ENCODE measurements around the gene MGAT1. TPM values are rescaled to one million over a fixed set of nuclear protein-coding genes. Genes with fewer than 3 reads are reported as not detected.

The MGAT1 gene
- total RNA-seq, 2 experiments from 2014 or later, result 161 to 171 TPM

GRCh38 chr5:180820788-180821321, 18.2 kb upstream of the MGAT1 start:
- DNase-seq, result no peak

GRCh38 chr5:180818677-180819341, 16.2 kb upstream of the MGAT1 start:
- H3K27ac Mint-ChIP-seq, result no peak overlapping the region
- ChIA-PET POLR2A (interaction anchor here (1.2 to 3.5 kb wide), 3 partner anchors 8 to 12 kb away, joined by 3 to 33 read pairs (median 5); no protein-coding TSS in a partner anchor), CTCF (interaction anchor here (0.9 to 3.1 kb wide), 3 partner anchors 12 to 21 kb away, joined by 3 to 19 read pairs (median 3); no protein-coding TSS in a partner anchor)
- no peak for TF ChIP-seq CTCF (IDR thresholded peaks at IDR 0.05)
- ATAC-seq (no peak), DNase-seq (no peak)
- peaks cover 42% of the 10 kb centered on the region for H3K4me1 Mint-ChIP-seq (ENCODE audit: low read depth)
- H3K36me3 Mint-ChIP-seq (ENCODE audit: low read depth), result no peaks in the 10 kb centered on the region
- intact Hi-C loops (cut with micrococcal nuclease), result no loop called here
- H3K4me3 Mint-ChIP-seq, result no peak overlapping the region
- no peaks in the 10 kb centered on the region for H3K9me3 Mint-ChIP-seq
- no peaks in the 10 kb centered on the region for H3K27me3 Mint-ChIP-seq

More at GRCh38 chr5:180820788-180821321, 18.2 kb upstream of the MGAT1 start:
- peaks cover 34% of the 10 kb centered on the region for H3K4me1 Mint-ChIP-seq (ENCODE audit: low read depth)
- ATAC-seq, result no peak
- H3K27ac Mint-ChIP-seq, result no peak overlapping the region
- ChIA-PET CTCF (interaction anchor here (0.7 kb wide), 1 partner anchor 18 kb away, joined by 3 read pairs; no protein-coding TSS in a partner anchor), POLR2A (interaction anchor here (1.0 kb wide), 1 partner anchor 11 kb away, joined by 5 read pairs; no protein-coding TSS in a partner anchor)
- H3K27me3 Mint-ChIP-seq, result no peaks in the 10 kb centered on the region
- H3K9me3 Mint-ChIP-seq, result no peaks in the 10 kb centered on the region
- no peak for TF ChIP-seq CTCF (IDR thresholded peaks at IDR 0.05)
- intact Hi-C loops (cut with micrococcal nuclease), result no loop called here
- no peaks in the 10 kb centered on the region for H3K36me3 Mint-ChIP-seq (ENCODE audit: low read depth)
- H3K4me3 Mint-ChIP-seq, result no peak overlapping the region

GRCh38 chr5:180817893-180818674, 15.5 kb upstream of the MGAT1 start:
- H3K27ac Mint-ChIP-seq, result no peak overlapping the region
- no peaks in the 10 kb centered on the region for H3K36me3 Mint-ChIP-seq (ENCODE audit: low read depth)
- no peak for TF ChIP-seq CTCF (IDR thresholded peaks at IDR 0.05)
- ChIA-PET POLR2A (interaction anchor here (1.0 to 3.5 kb wide), 4 partner anchors 9 to 13 kb away, joined by 3 to 33 read pairs (median 4); no protein-coding TSS in a partner anchor), CTCF (interaction anchor here (0.9 to 3.1 kb wide), 3 partner anchors 12 to 22 kb away, joined by 3 to 19 read pairs (median 3); no protein-coding TSS in a partner anchor)
- peaks cover 49% of the 10 kb centered on the region for H3K4me1 Mint-ChIP-seq (ENCODE audit: low read depth)
- H3K4me3 Mint-ChIP-seq, result no peak overlapping the region
- no peaks in the 10 kb centered on the region for H3K9me3 Mint-ChIP-seq
- intact Hi-C loops (cut with micrococcal nuclease), result no loop called here
- peak; percentile 32 for ATAC-seq
- peak; percentile 57 for DNase-seq
- no peaks in the 10 kb centered on the region for H3K27me3 Mint-ChIP-seq

- H3K9me3 Mint-ChIP-seq, result no peaks in the 10 kb centered on the region
- no peak for TF ChIP-seq CTCF (IDR thresholded peaks at IDR 0.05)
- peaks cover 57% of the 10 kb centered on the region for H3K4me1 Mint-ChIP-seq (ENCODE audit: low read depth)
- peak overlapping the region; percentile 50 for H3K4me3 Mint-ChIP-seq
- intact Hi-C loops (cut with micrococcal nuclease), result no loop called here
- H3K27me3 Mint-ChIP-seq, result no peaks in the 10 kb centered on the region
- CTCF ChIA-PET, result interaction anchor here (3.1 kb wide), 1 partner anchor 14 kb away, joined by 19 read pairs; no protein-coding TSS in a partner anchor
- POLR2A ChIA-PET, result interaction anchor here (0.8 to 3.5 kb wide), 6 partner anchors 8 to 46 kb away, joined by 3 to 33 read pairs (median 4); no protein-coding TSS in a partner anchor
- H3K36me3 Mint-ChIP-seq (ENCODE audit: low read depth), result no peaks in the 10 kb centered on the region
- DNase-seq (no peak), ATAC-seq (no peak)
- peak overlapping the region; percentile 63 for H3K27ac Mint-ChIP-seq
Measured at GRCh38 chr5:180816608-180817534, 14.3 kb upstream of the MGAT1 start.

Data from activated CD8-positive, alpha-beta T cell treated with anti-CD3 and anti-CD28 coated beads for 36 hours (primary cell).